HG03342 (cell line): ENCODE measurements around the gene TMEM86A.
"Not testable (repeated sequence)": the region's sequence is repeated elsewhere in the genome, so short reads cannot be mapped to it uniquely, and the experiment has no call there.

Experiments used
- ATAC-seq: cut with Tn5 transposase; IDR thresholded peaks from one replicate; pipeline ENCODE4 v1.9.1; 2021; ENCODE audit warnings: mild to moderate bottlenecking, moderate library complexity; ENCODE audit not compliant: unreplicated experiment

Gene TMEM86A, protein sequence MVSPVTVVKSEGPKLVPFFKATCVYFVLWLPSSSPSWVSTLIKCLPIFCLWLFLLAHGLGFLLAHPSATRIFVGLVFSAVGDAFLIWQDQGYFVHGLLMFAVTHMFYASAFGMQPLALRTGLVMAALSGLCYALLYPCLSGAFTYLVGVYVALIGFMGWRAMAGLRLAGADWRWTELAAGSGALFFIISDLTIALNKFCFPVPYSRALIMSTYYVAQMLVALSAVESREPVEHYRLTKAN

GRCh38 chr11:18698341-18699268, at the start of gene TMEM86A:
Gene TMEM86A, plus strand, starts transcription at chr11:18698779. Its CDS starts 108 bp downstream, at chr11:18698887.
- ATAC-seq = peak; percentile 83

DNA sequence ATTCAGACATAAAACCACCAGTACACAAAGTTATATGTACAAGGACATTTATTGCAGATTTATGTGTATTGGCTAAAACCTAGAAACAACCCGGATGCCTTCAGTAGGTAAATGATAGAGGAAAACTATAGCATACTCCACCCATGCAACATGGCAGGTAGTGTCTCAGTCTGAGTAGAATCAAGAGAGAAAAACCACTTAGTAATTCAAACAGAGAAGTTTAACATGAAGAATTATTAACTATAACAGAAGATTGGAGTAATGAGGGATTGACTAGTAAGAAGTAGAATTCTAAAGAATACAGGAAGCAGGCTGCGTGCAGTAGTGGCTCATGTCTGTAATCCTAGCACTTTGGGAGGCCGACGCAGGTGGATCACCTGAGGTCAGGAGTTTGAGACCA, 48.2 kb upstream of the TMEM86A start:
- ATAC-seq = peak; percentile 48

DNA sequence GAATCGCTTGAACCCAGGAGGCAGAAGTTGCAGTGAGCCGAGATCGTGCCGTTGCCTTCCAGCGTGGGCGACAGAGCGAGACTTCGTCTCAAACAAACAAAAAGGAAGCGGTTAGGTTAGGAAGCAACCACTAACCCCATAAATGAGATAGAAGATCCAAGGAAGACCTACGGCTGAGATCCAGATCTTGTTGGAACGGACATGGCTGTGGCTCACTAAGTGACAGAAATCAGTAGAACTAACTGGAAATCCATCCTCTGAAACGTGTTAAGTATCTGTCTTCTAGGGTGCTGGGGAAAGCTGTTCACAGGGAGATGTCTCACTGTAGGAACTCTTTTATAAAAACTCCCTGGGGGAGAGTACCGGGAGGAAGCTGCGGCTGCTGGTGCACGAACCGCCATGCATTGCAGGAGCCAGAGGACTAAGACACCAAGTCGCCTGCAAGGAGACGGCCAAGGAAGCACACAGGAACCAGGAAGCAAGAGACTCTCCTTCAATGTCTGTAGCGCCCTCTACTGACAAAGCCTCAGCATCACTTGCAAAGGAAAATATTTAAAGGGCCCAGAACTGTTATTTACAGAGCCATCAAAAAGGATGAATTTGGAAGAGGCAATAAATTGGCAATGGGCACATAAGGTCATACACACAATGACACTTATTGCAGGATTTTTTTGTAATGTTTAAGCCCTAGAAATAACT, 47.6 kb upstream of the TMEM86A start:
- peak; percentile 80 for ATAC-seq

- no peak for ATAC-seq
Measured at GRCh38 chr11:18657673-18658072, 40.9 kb upstream of the TMEM86A start.

DNA sequence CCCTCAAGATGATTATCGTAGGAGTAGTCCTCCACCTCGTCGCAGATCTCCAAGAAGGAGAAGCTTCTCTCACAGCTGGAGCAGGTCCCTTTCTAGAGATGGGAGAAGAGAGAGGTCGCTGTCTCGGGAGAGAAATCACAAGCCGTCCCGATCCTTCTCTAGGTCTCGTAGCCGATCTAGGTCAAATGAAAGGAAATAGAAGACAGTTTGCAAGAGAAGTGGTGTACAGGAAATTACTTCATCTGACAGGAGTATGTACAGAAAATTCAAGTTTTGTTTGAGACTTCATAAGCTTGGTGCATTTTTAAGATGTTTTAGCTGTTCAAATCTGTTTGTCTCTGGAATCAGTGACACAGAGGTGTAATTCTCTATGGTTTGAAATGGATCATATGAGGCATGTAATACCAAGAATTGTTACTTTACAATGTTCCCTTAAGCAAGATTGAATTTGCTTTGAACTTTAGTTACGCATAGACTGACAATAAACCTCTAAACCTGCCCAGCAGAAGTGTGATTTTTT, 33.2 kb upstream of the TMEM86A start:
- not testable (repeated sequence) for ATAC-seq

GRCh38 chr11:18668131-18668530, 30.4 kb upstream of the TMEM86A start:
- ATAC-seq = no peak

GRCh38 chr11:18669219-18669596, 29.4 kb upstream of the TMEM86A start:
- ATAC-seq = no peak

- ATAC-seq = no peak
Measured at GRCh38 chr11:18669711-18670110, 28.9 kb upstream of the TMEM86A start.

- ATAC-seq = no peak
Measured at GRCh38 chr11:18671246-18671645, 27.3 kb upstream of the TMEM86A start.

GRCh38 chr11:18672209-18672608, 26.4 kb upstream of the TMEM86A start:
- not testable (repeated sequence) for ATAC-seq

GRCh38 chr11:18676803-18677202, 21.8 kb upstream of the TMEM86A start:
- ATAC-seq = no peak

GRCh38 chr11:18677560-18677959, 21.0 kb upstream of the TMEM86A start:
- no peak for ATAC-seq

- ATAC-seq = not testable (repeated sequence)
Measured at GRCh38 chr11:18681949-18682348, 16.6 kb upstream of the TMEM86A start.

DNA sequence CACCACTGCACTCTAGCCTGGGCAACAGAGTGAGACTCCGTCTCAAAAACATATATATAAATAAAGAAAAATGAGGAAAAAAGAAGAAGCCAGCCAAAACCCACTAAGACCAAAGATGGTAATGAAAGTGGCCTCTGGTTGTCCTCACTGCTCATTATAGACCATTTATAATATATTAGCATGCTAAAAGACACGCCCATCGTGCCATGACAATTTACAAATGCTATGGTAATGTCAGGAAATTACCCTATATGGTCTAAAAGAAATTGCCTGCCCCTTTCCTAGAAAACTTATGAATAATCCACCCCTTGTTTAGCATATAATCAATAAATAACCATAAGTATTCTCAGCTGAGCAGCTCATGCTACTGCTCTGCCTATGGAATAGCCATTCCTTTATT, 16.1 kb upstream of the TMEM86A start:
- no peak for ATAC-seq

GRCh38 chr11:18684267-18684666, 14.3 kb upstream of the TMEM86A start:
- ATAC-seq = no peak

GRCh38 chr11:18691467-18692140, 7.0 kb upstream of the TMEM86A start:
- not testable (repeated sequence) for ATAC-seq

DNA sequence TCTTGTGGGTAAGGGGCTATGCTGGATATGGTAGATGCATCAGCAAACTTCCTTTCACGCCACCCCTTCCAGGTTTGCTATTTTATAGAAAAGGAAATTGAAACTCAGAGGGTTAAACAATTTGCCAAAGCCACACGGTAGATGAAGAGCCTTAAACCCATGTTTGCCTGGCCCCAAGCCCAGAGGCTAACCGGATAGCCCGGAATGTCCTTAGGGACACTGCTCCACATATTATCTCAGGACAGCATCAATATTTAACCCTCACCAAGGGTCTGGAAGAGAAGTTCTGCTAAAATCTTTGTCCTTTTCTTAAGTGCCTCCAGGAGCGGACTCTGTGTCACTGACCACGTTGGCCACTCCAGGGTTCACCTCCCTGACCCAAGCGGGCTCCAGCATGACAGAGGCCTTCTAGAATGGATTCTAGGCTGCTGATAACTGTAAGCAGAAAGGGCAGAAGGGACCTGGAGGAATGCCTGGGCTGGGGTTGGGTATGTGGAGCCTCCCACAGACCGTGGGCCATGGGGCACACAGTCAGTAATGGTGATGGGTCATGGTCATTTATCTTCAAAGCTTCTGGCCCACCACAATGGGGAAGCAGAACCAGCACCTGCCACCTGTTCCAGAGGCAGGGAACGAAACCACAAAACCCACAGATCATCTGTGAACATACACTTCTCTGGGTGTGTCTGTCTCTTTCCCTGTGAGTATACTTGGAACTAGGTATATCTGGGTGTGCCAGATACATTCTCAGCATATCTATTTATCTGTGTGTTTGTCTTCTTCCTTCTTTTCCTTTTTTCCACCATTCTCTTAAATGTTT, 5.4 kb upstream of the TMEM86A start:
- ATAC-seq = no peak

DNA sequence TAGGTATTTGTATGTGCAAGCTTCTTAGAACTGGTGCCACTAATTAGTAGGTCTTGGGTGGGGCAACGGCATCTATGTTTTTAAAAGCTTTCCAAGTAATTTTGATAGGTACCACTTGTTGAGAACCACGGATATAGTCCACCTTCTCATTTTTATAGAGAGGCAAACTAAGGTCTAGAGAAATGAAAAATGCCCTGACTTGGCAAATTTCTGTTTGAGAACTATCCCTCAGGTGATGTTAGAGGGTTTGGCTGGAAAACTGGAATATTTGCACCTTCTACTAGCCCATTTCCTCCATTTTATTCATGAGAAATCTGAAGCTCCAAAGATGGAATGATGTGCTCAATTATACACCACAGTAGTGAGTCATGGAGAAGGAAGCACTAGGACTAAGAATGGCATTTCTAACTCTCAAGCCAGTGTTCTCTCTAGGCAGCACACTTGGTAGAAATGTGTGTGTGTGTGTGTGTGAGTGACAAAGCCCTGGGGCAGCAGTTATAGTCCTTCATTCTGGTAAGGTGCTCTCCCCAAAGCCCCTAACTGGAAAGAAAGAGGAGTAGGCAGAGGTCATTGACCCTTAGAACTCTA, 1.8 kb upstream of the TMEM86A start:
- no peak for ATAC-seq

DNA sequence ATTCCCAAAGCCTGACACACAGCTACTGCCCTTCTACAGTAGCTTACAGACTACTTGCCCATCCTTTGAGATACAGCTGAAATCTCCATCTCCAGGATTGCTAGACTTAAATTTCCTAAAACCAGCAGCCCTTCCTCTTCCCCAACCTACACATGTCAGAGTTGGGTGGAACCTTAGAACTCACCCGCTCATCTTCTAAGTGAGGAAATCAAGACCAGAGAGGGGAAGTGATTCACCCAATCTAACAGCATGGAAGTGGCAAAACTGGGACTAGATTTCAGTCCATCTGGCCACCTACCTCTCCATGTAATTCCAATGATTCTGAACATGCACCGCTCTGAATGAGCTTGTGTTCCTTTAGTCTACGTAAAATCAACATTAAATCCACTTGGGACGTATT, 1.0 kb upstream of the TMEM86A start:
- no peak for ATAC-seq

DNA sequence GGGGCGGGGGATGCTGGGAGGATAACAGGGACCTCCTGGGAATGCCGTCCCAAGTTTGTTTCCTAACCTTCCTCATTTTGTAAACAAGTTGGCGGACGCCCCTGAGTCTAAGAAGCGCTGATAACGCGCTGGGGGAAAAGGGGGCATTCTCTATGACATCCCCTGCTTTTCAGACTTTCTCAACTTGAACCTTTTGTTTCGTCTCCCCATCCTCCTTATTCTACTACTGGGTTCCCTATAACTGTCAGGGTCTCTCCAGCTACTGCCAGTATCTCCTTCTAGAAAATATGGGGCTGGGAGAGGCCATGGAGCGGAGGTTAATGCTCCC, 654 bp downstream of the TMEM86A start:
- no peak for ATAC-seq
